Measurements from ENCODE around the gene NR2F6.
A peak's percentile ranks its signal among the peaks of the same experiment; 100 is the strongest.

NR2F6 gene

DNA sequence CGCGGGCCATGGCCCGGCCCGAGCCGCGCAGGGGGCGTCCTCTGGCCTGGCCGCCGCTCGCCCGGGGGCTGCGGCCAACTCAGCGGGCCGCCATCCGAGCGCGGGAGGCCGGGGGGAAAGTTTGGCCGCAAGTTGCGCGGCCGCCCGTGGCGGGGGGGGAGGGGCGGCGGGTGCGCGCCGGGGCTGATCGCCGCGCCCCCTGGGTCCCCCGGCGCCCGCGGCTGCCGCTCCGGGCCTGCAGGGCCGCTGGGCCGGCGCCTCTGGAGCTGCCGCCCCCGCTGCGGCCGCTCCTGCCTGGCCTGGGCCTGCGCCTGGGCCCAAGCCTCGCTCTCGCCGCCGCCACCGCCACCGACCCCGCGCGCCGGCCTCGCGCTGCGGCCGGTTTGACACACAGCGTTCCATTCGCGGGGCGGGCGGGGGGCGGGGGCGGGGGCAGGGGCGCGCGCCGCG, at the start of gene NR2F6:
Gene NR2F6 (minus strand): TSS at position 385 of the 450 bp plus-strand sequence. CDS start 699 bp downstream, outside the sequence.
- no peak for TF ChIP-seq FOXM1 (IDR thresholded peaks at IDR 0.05; ENCODE audit: borderline replicate concordance, low read depth)
- TF ChIP-seq EGR1 (IDR thresholded peaks at IDR 0.05) = no peak
- TF ChIP-seq EP300 (IDR thresholded peaks at IDR 0.05; ENCODE audit: borderline replicate concordance) = no peak
- TF ChIP-seq YY1 (IDR thresholded peaks at IDR 0.05; ENCODE audit: low read depth) = no peak
- no peak for TF ChIP-seq TCF12 (IDR thresholded peaks at IDR 0.05; ENCODE audit: low read depth)
- no peak for TF ChIP-seq MAX (IDR thresholded peaks at IDR 0.05)
- TF ChIP-seq CEBPB (IDR thresholded peaks at IDR 0.05) = no peak

- TF ChIP-seq TCF12 (IDR thresholded peaks at IDR 0.05; ENCODE audit: low read depth) (no peak), MAX (IDR thresholded peaks at IDR 0.05) (0 out of 2 replicates have a peak, but pooled peaks have one; percentile 47)
These were observed 48.6 kb upstream of the NR2F6 start for GRCh38 chr19:17294051-17294891.

DNA sequence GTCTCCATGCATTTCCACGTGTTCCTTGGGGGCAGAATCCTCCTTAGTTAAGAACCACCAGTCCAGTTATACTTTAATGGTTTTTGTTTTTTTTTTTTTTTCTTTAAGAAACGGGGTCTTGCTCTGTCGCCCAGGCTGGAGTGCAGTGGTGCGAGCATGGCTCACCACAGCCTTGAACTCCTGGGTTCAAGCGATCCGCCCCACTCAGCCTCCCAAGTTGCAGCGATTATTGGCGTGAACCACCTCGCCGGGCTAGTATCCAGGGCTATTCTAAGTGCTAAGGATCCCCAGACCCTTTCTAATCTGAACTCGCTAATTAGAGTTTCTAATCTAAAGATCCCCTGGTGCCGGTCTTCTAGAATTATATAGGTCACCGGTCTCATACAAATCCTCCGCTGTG, 47.9 kb upstream of the NR2F6 start:
- no peak for TF ChIP-seq USF1 (IDR thresholded peaks at IDR 0.05)
- no peak for TF ChIP-seq CEBPB (IDR thresholded peaks at IDR 0.05)
- TF ChIP-seq REST (IDR thresholded peaks at IDR 0.05; ENCODE audit: low read depth) = no peak
- no peak for TF ChIP-seq TCF12 (IDR thresholded peaks at IDR 0.05; ENCODE audit: low read depth)
- TF ChIP-seq MAX (IDR thresholded peaks at IDR 0.05) = no peak
- TF ChIP-seq TAF1 (IDR thresholded peaks at IDR 0.05; ENCODE audit: low read depth) = no peak
- no peak for TF ChIP-seq TEAD4 (IDR thresholded peaks at IDR 0.05)
- TF ChIP-seq EP300 (IDR thresholded peaks at IDR 0.05; ENCODE audit: borderline replicate concordance) = no peak
- no peak for TF ChIP-seq RAD21 (IDR thresholded peaks at IDR 0.05; ENCODE audit: low read depth)
- no peak for TF ChIP-seq FOXM1 (IDR thresholded peaks at IDR 0.05; ENCODE audit: borderline replicate concordance, low read depth)
- TF ChIP-seq NFIC (IDR thresholded peaks at IDR 0.05) = no peak
- TF ChIP-seq ZBTB7A (IDR thresholded peaks at IDR 0.05; ENCODE audit: low read depth) = no peak
- no peak for TF ChIP-seq EGR1 (IDR thresholded peaks at IDR 0.05)
- TF ChIP-seq YY1 (IDR thresholded peaks at IDR 0.05; ENCODE audit: low read depth) = no peak
- no peak for TF ChIP-seq CREB1 (IDR thresholded peaks at IDR 0.05; ENCODE audit: low read depth)

DNA sequence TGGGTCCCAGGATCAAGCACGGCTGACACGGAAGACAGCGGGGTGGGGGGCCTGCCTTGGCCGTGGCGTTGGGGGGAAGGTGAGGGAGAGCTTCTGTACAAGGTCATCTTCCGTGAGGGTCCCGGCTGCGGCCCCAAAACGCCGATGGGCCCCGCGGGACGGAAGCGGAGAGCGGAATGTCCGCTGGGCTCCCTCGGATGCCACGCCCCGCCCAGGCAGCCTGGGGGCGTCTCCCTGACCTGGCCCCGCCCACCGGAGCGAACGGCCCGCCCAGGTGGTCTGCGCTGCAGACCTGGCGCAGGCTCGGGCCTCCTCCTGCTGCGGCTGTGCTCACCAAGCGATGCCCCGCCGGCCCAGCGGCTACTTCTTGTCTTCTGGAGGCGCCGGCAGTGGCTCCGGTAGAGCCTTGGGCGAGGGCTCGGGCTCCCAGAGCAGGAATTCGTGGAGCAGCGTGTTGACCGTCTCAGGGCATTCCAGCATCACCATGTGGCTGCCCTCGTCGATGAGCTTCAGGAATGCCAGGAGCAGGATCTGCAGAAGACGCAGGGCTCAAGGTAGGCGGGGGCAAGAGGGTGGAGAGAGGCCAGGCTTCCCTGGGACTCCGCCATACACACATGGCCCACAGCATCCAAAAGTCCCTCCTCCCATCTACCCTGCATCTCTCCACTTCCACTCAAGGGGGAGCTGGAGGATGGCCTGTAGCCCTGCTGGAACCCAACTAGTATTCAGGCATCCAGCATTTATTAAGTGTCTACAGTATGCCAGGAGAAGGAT, 46.8 kb upstream of the NR2F6 start:
- TF ChIP-seq FOXM1 (IDR thresholded peaks at IDR 0.05; ENCODE audit: borderline replicate concordance, low read depth) (no peak), ZBTB7A (IDR thresholded peaks at IDR 0.05; ENCODE audit: low read depth) (peak; percentile 84), NFIC (IDR thresholded peaks at IDR 0.05) (peak; percentile 21; the same call in 1 of the 2 replicates), YY1 (IDR thresholded peaks at IDR 0.05; ENCODE audit: low read depth) (peak; percentile 55), CREB1 (IDR thresholded peaks at IDR 0.05; ENCODE audit: low read depth) (no peak), EGR1 (IDR thresholded peaks at IDR 0.05) (no peak), RAD21 (IDR thresholded peaks at IDR 0.05; ENCODE audit: low read depth) (peak; percentile 82), EP300 (IDR thresholded peaks at IDR 0.05; ENCODE audit: borderline replicate concordance) (no peak), MAX (IDR thresholded peaks at IDR 0.05) (peak; percentile 92), USF1 (IDR thresholded peaks at IDR 0.05) (peak; percentile 3; the same call in 1 of the 2 replicates), TEAD4 (IDR thresholded peaks at IDR 0.05) (peak; percentile 59), REST (IDR thresholded peaks at IDR 0.05; ENCODE audit: low read depth) (no peak), TCF12 (IDR thresholded peaks at IDR 0.05; ENCODE audit: low read depth) (peak; percentile 34; the same call in 1 of the 2 replicates), TAF1 (IDR thresholded peaks at IDR 0.05; ENCODE audit: low read depth) (peak; percentile 63; the same call in 1 of the 2 replicates)
